NCI-H2029 (cell line): Measurements from ENCODE around the gene GPC5.
"Not testable (repeated sequence)": the region's sequence is repeated elsewhere in the genome, so short reads cannot be mapped to it uniquely, and the experiment has no call there.

ENCODE experiments used
- DNase-seq: peaks from one replicate; lab custom pipeline; 2025; lab: John Stamatoyannopoulos, UW

Gene GPC5

GRCh38 chr13:92656648-92657047 lies 1258.2 kb downstream of the GPC5 start:
- no peak for DNase-seq

- DNase-seq = peak; percentile 93
Measured at GRCh38 chr13:92657565-92657964, 1259.1 kb downstream of the GPC5 start.

GRCh38 chr13:92658293-92658692 lies 1259.9 kb downstream of the GPC5 start:
- no peak for DNase-seq

GRCh38 chr13:92661406-92661805 lies 1263.0 kb downstream of the GPC5 start:
- DNase-seq = no peak

GRCh38 chr13:92668157-92668556 lies 1269.7 kb downstream of the GPC5 start:
- DNase-seq = no peak

- no peak for DNase-seq
Measured at GRCh38 chr13:92670096-92670495, 1271.7 kb downstream of the GPC5 start.

GRCh38 chr13:92671821-92672220 lies 1273.4 kb downstream of the GPC5 start:
- no peak for DNase-seq

- DNase-seq = no peak
Measured at GRCh38 chr13:92676246-92676645, 1277.8 kb downstream of the GPC5 start.

- DNase-seq = peak; percentile 68
Measured at GRCh38 chr13:92677571-92677970, 1279.2 kb downstream of the GPC5 start.

- no peak for DNase-seq
Measured at GRCh38 chr13:92679602-92680001, 1281.2 kb downstream of the GPC5 start.

GRCh38 chr13:92681239-92681638 lies 1282.8 kb downstream of the GPC5 start:
- DNase-seq = no peak

GRCh38 chr13:92682832-92683517 lies 1284.6 kb downstream of the GPC5 start:
- no peak for DNase-seq

GRCh38 chr13:92694047-92694446 lies 1295.6 kb downstream of the GPC5 start:
- no peak for DNase-seq

GRCh38 chr13:92695827-92696226 lies 1297.4 kb downstream of the GPC5 start:
- DNase-seq = not testable (repeated sequence)

- no peak for DNase-seq
Measured at GRCh38 chr13:92716749-92717148, 1318.3 kb downstream of the GPC5 start.

- DNase-seq = peak; percentile 14
Measured at GRCh38 chr13:92717857-92718256, 1319.4 kb downstream of the GPC5 start.

- peak; percentile 93 for DNase-seq
Measured at GRCh38 chr13:92719868-92720267, 1321.4 kb downstream of the GPC5 start.

- no peak for DNase-seq
Measured at GRCh38 chr13:92721620-92722019, 1323.2 kb downstream of the GPC5 start.

GRCh38 chr13:92727118-92727517 lies 1328.7 kb downstream of the GPC5 start:
- no peak for DNase-seq

- DNase-seq = no peak
Measured at GRCh38 chr13:92734068-92734467, 1335.6 kb downstream of the GPC5 start.

- DNase-seq = no peak
Measured at GRCh38 chr13:92734545-92734944, 1336.1 kb downstream of the GPC5 start.

GRCh38 chr13:92735909-92736308 lies 1337.5 kb downstream of the GPC5 start:
- DNase-seq = no peak

- DNase-seq = no peak
Measured at GRCh38 chr13:92739306-92739818, 1340.9 kb downstream of the GPC5 start.

GRCh38 chr13:92743992-92744391 lies 1345.6 kb downstream of the GPC5 start:
- DNase-seq = no peak
